CD4-positive, alpha-beta memory T cell (primary cell): Measurements from ENCODE around the gene CERS2. TPM values are rescaled to one million over a fixed set of nuclear protein-coding genes. Genes with fewer than 3 reads are reported as not detected.
A peak's percentile ranks its signal among the peaks of the same experiment; 100 is the strongest.

Experiments
- CTCF ChIA-PET: fragments of 350-600 bp; sonication (Branson Sonifier 250); formaldehyde crosslinking; loops from one replicate; lab custom pipeline; 2021; ENCODE audit warnings: inconsistent platforms; ENCODE audit not compliant: partially characterized antibody; lab: Charles Lee
- POLR2A ChIA-PET: fragments of 350-600 bp; sonication (Branson Sonifier 250); formaldehyde crosslinking; loops from one replicate; lab custom pipeline; 2021; ENCODE audit not compliant: partially characterized antibody; lab: Charles Lee
- DNase-seq, 5 donors: peaks; one replicate each; pipeline versions ENCODE4 v3.0.0 to v3.0.0-alpha.2; 2020 to 2022; ENCODE audit warnings: mixed read lengths in 1 of 5
- H3K27ac ChIP-seq: one replicate; pipeline ENCODE4 v1.7.0; 2013; ENCODE audit warnings: low read depth, low read length
- H3K27me3 ChIP-seq: 2 replicates; pipeline ENCODE4 v1.7.0; 2013; ENCODE audit warnings: mild to moderate bottlenecking, low read length, moderate library complexity; ENCODE audit not compliant: insufficient read depth
- H3K36me3 ChIP-seq: 2 replicates; pipeline ENCODE4 v1.7.0; 2013; ENCODE audit warnings: mild to moderate bottlenecking, low read length, moderate library complexity; ENCODE audit not compliant: insufficient read depth
- H3K4me1 ChIP-seq: 2 replicates; pipeline ENCODE4 v1.7.0; 2013; ENCODE audit warnings: mild to moderate bottlenecking, low read length, moderate library complexity; ENCODE audit not compliant: insufficient read depth
- H3K4me3 ChIP-seq, 2 donors: one replicate each; pipeline ENCODE4 v1.7.0; 2013; ENCODE audit warnings: low read length in 2 of 2, mild to moderate bottlenecking in 1 of 2
- H3K9me3 ChIP-seq, 2 donors: one replicate each; pipeline ENCODE4 v1.7.0; 2013; ENCODE audit warnings: low read length in 2 of 2, control low read depth in 1 of 2; ENCODE audit not compliant: control insufficient read depth in 1 of 2
- H3K27ac Mint-ChIP-seq, 7 donors: one replicate each; pipeline ENCODE4 v1.8.0; 2020 to 2021; ENCODE audit warnings: mixed read lengths in 7 of 7, mild to moderate bottlenecking in 6 of 7, inconsistent platforms in 3 of 7, moderate library complexity in 3 of 7
- H3K27me3 Mint-ChIP-seq, 2 donors: one replicate each; pipeline ENCODE4 v1.8.0; 2020 to 2021; ENCODE audit warnings: mixed read lengths in 2 of 2
- H3K36me3 Mint-ChIP-seq, 2 donors: one replicate each; pipeline ENCODE4 v1.8.0; 2020 to 2021; ENCODE audit warnings: mixed read lengths in 2 of 2, inconsistent platforms in 1 of 2, mild to moderate bottlenecking in 1 of 2
- H3K4me1 Mint-ChIP-seq, 4 donors: one replicate each; pipeline ENCODE4 v1.8.0; 2020 to 2021; ENCODE audit warnings: mixed read lengths in 4 of 4, mild to moderate bottlenecking in 1 of 4
- H3K4me3 Mint-ChIP-seq, 8 donors: one replicate each; pipeline ENCODE4 v1.8.0; 2020 to 2021; ENCODE audit warnings: mixed read lengths in 8 of 8, mild to moderate bottlenecking in 7 of 8, moderate library complexity in 6 of 8, inconsistent platforms in 3 of 8
- H3K9me3 Mint-ChIP-seq, 8 donors: one replicate each; pipeline ENCODE4 v1.8.0; 2020 to 2021; ENCODE audit warnings: mixed read lengths in 8 of 8, mild to moderate bottlenecking in 5 of 8, inconsistent platforms in 3 of 8, moderate library complexity in 1 of 8
- intact Hi-C: fragments of 100-400 bp; cut with micrococcal nuclease; formaldehyde crosslinking; loops from one replicate; pipeline ENCODE4 v1.15.1; 2023
- polyA plus RNA-seq, 2 donors: library from polyadenylated mRNA; unstranded; fragments of 300-500 nt; fragmentation: Illumina TruSeq; gene quantifications; one replicate each; pipeline ENCODE4 v1.2.3, GENCODE V29; 2021
- total RNA-seq, 2 experiments: library from RNA; stranded (reverse); gene quantifications; one replicate each; pipeline ENCODE4 v1.2.3, GENCODE V29; 2021

Gene CERS2
- total and polyA plus RNA-seq, 4 experiments from 2014 or later = 145 to 206 (median 166) TPM

DNA sequence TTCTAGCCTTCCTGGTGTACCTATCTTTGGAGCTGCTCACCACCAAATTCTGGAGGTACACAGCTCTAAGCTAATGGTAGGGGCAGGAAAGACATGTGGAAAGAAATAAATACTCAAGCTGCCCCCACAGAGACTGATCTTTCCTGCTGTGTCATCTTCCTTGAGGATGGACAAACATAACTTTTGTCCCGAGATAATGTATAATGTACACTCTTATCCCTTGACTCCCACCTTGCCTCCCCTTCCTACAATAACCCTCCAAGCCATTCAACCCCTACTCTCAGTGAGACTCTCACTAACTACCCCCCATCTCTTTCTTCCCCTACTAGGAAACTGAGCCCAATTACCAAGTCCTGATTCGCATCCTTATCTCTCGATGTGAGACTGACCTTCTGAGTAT lies 19.6 kb upstream of the CERS2 start:
- H3K36me3 Mint-ChIP-seq = peaks cover 9 to 30% of the 10 kb centered on the region in 2 donors
- H3K27ac Mint-ChIP-seq = peak overlapping the region in 2 of 7 donors; percentile 5 to 14
- H3K4me1 Mint-ChIP-seq = peaks cover 0 to 12% (median 8%) of the 10 kb centered on the region in 4 donors
- no peaks in the 10 kb centered on the region for H3K27me3 ChIP-seq
- no peaks in the 10 kb centered on the region for H3K27me3 Mint-ChIP-seq
- peaks cover 0 to 1% (median 0%) of the 10 kb centered on the region in 8 donors for H3K9me3 Mint-ChIP-seq
- peaks cover 16% of the 10 kb centered on the region for H3K36me3 ChIP-seq
- POLR2A ChIA-PET = interaction anchor here (3.9 kb wide), 1 partner anchor 12 kb away, joined by 16 read pairs; the partner anchor contains the start of gene MINDY1
- H3K4me1 ChIP-seq = peaks cover 8% of the 10 kb centered on the region
- CTCF ChIA-PET = interaction anchor here (1.2 to 14.9 kb wide), 6 partner anchors 12 to 739 kb away, joined by 3 to 255 read pairs (median 10); partner anchors contain the start of genes ANXA9, CERS2 and MINDY1
- H3K9me3 ChIP-seq = no peaks in the 10 kb centered on the region
- intact Hi-C loops = no loop called here
- H3K4me3 ChIP-seq = no peak overlapping the region
- no peak for DNase-seq
- no peak overlapping the region for H3K4me3 Mint-ChIP-seq
- H3K27ac ChIP-seq = no peak overlapping the region

DNA sequence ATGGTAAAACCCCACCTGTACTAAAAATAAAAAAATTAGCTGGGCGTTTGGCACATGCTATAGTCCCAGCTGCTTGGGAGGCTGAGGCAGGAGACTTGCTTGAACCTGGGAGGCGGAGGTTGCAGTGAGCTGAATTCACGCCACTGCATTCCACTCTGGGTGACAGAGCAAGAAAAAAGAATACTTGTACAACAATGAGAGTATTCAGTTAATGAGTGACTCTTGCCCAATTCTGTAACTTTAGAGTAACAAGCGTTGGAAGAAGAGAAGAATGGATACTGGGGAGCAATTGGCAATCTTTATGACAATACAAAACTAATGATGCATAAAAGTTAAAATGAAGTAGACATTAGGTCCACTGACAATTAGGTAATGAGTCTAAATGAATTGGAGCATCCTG lies 18.0 kb upstream of the CERS2 start:
- peaks cover 9 to 17% of the 10 kb centered on the region in 2 donors for H3K36me3 Mint-ChIP-seq
- H3K9me3 ChIP-seq = no peaks in the 10 kb centered on the region
- no peak overlapping the region for H3K4me3 ChIP-seq
- no peak overlapping the region for H3K27ac ChIP-seq
- CTCF ChIA-PET = interaction anchor here (0.9 to 1.8 kb wide), 2 partner anchors 9 to 433 kb away, joined by 3 to 4 read pairs; no protein-coding TSS in a partner anchor
- peaks cover 8% of the 10 kb centered on the region for H3K4me1 ChIP-seq
- intact Hi-C loops = no loop called here
- no peaks in the 10 kb centered on the region for H3K27me3 Mint-ChIP-seq
- peak overlapping the region in 2 of 7 donors; percentile 22 to 55 for H3K27ac Mint-ChIP-seq
- peaks cover 2% of the 10 kb centered on the region for H3K36me3 ChIP-seq
- H3K4me1 Mint-ChIP-seq = peaks cover 0 to 16% (median 8%) of the 10 kb centered on the region in 4 donors
- no peak overlapping the region for H3K4me3 Mint-ChIP-seq
- POLR2A ChIA-PET = no interaction called here
- no peak for DNase-seq
- no peaks in the 10 kb centered on the region for H3K27me3 ChIP-seq
- peaks cover 0 to 1% (median 0%) of the 10 kb centered on the region in 8 donors for H3K9me3 Mint-ChIP-seq

DNA sequence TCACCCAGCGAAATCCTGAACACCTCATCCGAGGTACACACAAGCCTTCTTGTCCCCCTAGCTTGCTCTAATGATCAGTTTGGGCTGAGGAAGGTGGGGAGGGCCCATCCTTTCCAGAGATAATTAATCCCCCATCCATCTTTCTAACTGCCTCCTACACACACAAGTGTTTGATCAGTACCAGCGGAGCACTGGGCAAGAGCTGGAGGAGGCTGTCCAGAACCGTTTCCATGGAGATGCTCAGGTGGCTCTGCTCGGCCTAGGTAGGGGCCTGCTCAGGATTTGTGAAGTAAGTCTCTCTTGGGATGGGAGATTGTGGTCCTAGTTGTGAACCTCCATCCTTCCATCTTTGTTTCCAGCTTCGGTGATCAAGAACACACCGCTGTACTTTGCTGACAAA lies 13.3 kb upstream of the CERS2 start:
- H3K4me1 Mint-ChIP-seq = peaks cover 0 to 4% (median 0%) of the 10 kb centered on the region in 4 donors
- H3K27me3 Mint-ChIP-seq = no peaks in the 10 kb centered on the region
- CTCF ChIA-PET = interaction anchor here (1.6 to 15.8 kb wide), 2 partner anchors 9 to 13 kb away, joined by 8 to 255 read pairs; partner anchors contain the start of gene MINDY1
- DNase-seq = no peak
- Histone ChIP-seq H3K4me3 (no peak overlapping the region), H3K36me3 (no peaks in the 10 kb centered on the region), H3K27ac (no peak overlapping the region), H3K9me3 (no peaks in the 10 kb centered on the region), H3K4me1 (no peaks in the 10 kb centered on the region), H3K27me3 (no peaks in the 10 kb centered on the region)
- no peaks in the 10 kb centered on the region for H3K36me3 Mint-ChIP-seq
- intact Hi-C loops = no loop called here
- no peak overlapping the region for H3K4me3 Mint-ChIP-seq
- POLR2A ChIA-PET = no interaction called here
- peak overlapping the region in 1 of 7 donors; percentile 32 for H3K27ac Mint-ChIP-seq
- H3K9me3 Mint-ChIP-seq = no peaks in the 10 kb centered on the region

DNA sequence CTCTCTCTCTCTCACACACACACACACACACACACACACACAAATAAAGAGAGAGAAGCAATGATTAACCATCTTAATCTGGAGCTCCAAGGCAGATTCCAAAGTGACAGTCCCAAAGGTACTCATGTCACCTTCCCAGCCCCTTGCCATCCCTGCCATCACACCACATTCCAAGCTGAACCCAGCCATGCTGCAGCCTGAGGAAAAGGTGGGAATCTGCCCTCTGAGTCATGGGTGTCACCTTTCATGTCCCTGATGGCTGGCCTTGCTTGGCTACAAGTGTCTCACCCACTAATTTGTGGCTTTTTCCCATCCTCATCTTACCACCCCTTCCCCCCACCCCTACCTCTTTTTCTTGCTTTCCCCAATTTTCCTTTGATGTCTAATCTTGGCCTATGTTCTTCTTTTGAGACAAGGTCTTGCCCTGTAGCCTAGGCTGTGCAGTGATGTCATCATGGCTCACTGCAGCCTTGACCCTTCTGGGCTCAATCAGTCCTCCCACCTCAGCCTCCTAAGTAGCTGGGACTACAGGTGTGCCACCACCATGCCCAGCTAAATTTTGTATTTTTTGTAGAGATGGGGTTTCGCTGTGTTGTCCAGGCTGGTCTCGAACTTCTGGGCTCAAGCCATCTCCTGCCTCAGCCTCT lies 10.7 kb upstream of the CERS2 start:
- Mint-ChIP-seq H3K36me3 (no peaks in the 10 kb centered on the region), H3K27me3 (no peaks in the 10 kb centered on the region), H3K4me1 (peaks cover 0 to 4% (median 0%) of the 10 kb centered on the region in 4 donors), H3K9me3 (no peaks in the 10 kb centered on the region), H3K27ac (peak overlapping the region in 1 of 7 donors; percentile 79), H3K4me3 (no peak overlapping the region)
- intact Hi-C loops = no loop called here
- CTCF ChIA-PET = interaction anchor here (0.6 to 15.8 kb wide), 4 partner anchors 8 to 272 kb away, joined by 3 to 255 read pairs (median 5); partner anchors contain the start of gene MINDY1
- H3K9me3 ChIP-seq = no peaks in the 10 kb centered on the region
- no peak overlapping the region for H3K27ac ChIP-seq
- H3K4me3 ChIP-seq = no peak overlapping the region
- H3K36me3 ChIP-seq = no peaks in the 10 kb centered on the region
- DNase-seq = no peak
- H3K4me1 ChIP-seq = no peaks in the 10 kb centered on the region
- POLR2A ChIA-PET = no interaction called here
- H3K27me3 ChIP-seq = no peaks in the 10 kb centered on the region

- H3K9me3 Mint-ChIP-seq = no peaks in the 10 kb centered on the region
- intact Hi-C loops = no loop called here
- no peaks in the 10 kb centered on the region for H3K36me3 ChIP-seq
- H3K4me3 Mint-ChIP-seq = no peak within 1 kb of the TSS
- peak within 1 kb of the TSS in 1 of 7 donors; percentile 30 for H3K27ac Mint-ChIP-seq
- no peak for DNase-seq
- H3K4me3 ChIP-seq = no peak within 1 kb of the TSS
- H3K27ac ChIP-seq = no peak within 1 kb of the TSS
- H3K36me3 Mint-ChIP-seq = no peaks in the 10 kb centered on the region
- H3K27me3 ChIP-seq = no peaks in the 10 kb centered on the region
- CTCF ChIA-PET = interaction anchor here (1.9 to 15.8 kb wide), 3 partner anchors 12 to 49 kb away, joined by 5 to 255 read pairs (median 26); partner anchors contain the start of gene MINDY1
- H3K27me3 Mint-ChIP-seq = no peaks in the 10 kb centered on the region
- no peaks in the 10 kb centered on the region for H3K9me3 ChIP-seq
- H3K4me1 ChIP-seq = peaks cover 21% of the 10 kb centered on the region
- POLR2A ChIA-PET = interaction anchor here (0.7 kb wide), 1 partner anchor 25 kb away, joined by 3 read pairs; the partner anchor contains the start of gene MINDY1
- peaks cover 10 to 25% (median 16%) of the 10 kb centered on the region in 4 donors for H3K4me1 Mint-ChIP-seq
Measured at GRCh38 chr1:150981805-150982712, 7.4 kb upstream of the CERS2 start, which contains the start of gene ANXA9. Gene ANXA9, plus strand, starts transcription at chr1:150982292. Its CDS starts 814 bp downstream, at chr1:150983106.

DNA sequence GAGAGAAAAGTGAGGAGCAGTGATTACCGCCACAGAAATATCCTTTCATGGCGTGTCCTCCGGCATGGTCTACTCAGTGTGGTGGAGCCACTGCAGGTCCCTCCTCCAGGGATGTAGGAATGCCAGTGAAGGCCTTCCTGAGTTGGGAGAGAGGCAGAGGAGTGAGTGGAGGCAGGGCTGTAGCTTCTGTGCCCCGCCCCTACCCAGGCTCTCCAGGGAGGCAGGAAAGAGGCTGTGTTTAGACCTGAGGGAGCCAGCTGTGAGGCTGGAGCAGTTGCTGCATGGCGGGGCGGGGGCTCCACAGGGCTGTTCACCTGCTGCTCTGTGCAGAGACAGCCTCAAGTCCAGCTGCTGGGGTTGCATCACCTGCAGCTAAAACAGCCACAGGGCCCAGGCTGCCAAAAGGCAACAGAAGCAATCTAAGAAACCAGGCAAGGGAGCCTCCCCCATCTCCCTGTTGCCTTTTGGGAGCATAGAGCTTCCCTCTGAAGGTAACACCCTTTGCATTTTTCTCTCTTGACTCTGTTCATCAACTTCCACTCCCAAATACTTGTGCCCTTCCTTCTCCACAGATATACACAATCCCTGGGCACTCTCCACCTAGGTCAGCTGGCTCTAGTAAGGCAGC lies 6.7 kb upstream of the CERS2 start:
- Histone ChIP-seq H3K36me3 (no peaks in the 10 kb centered on the region), H3K27me3 (no peaks in the 10 kb centered on the region), H3K4me3 (no peak overlapping the region), H3K4me1 (peaks cover 29% of the 10 kb centered on the region), H3K9me3 (no peaks in the 10 kb centered on the region), H3K27ac (no peak overlapping the region)
- Mint-ChIP-seq H3K4me1 (peaks cover 17 to 33% (median 23%) of the 10 kb centered on the region in 4 donors), H3K9me3 (no peaks in the 10 kb centered on the region), H3K4me3 (no peak overlapping the region), H3K27ac (peak overlapping the region in 1 of 7 donors; percentile 30), H3K36me3 (no peaks in the 10 kb centered on the region), H3K27me3 (no peaks in the 10 kb centered on the region)
- POLR2A ChIA-PET = interaction anchor here (0.7 to 1.5 kb wide), 2 partner anchors 25 kb away, joined by 3 to 4 read pairs; partner anchors contain the start of gene MINDY1
- intact Hi-C loops = no loop called here
- DNase-seq = no peak
- CTCF ChIA-PET = interaction anchor here (0.7 to 15.8 kb wide), 6 partner anchors 11 to 516 kb away, joined by 4 to 255 read pairs (median 12); partner anchors contain the start of gene MINDY1
